Measurements from ENCODE around the gene SLC24A3. TPM values are rescaled to one million over a fixed set of nuclear protein-coding genes. Genes with fewer than 3 reads are reported as not detected.

The SLC24A3 gene
- total RNA-seq, 1 donor from 2014 or later, result 14.0 TPM

- peaks cover 13% of the 10 kb centered on the region for H3K4me1 Mint-ChIP-seq (ENCODE audit: unreplicated experiment)
- H3K9me3 Mint-ChIP-seq, result peaks cover 15% of the 10 kb centered on the region
Observed at GRCh38 chr20:19746396-19746795, 534.0 kb downstream of the SLC24A3 start.

GRCh38 chr20:19747903-19748302 lies 535.5 kb downstream of the SLC24A3 start:
- TF ChIP-seq CTCF (conservative IDR thresholded peaks at IDR 0.05), result no peak
- Mint-ChIP-seq H3K4me3 (no peak overlapping the region), H3K36me3 (peaks cover 3% of the 10 kb centered on the region), H3K27me3 (no peaks in the 10 kb centered on the region), H3K4me1 (ENCODE audit: unreplicated experiment) (peaks cover 19% of the 10 kb centered on the region), H3K27ac (no peak overlapping the region), H3K9me3 (peaks cover 15% of the 10 kb centered on the region)
- no peak for DNase-seq (ENCODE audit: extremely low spot score, unreplicated experiment)

More at GRCh38 chr20:19746396-19746795, 534.0 kb downstream of the SLC24A3 start:
- Mint-ChIP-seq H3K36me3 (peaks cover under 1% of the 10 kb centered on the region), H3K4me3 (no peak overlapping the region), H3K27me3 (no peaks in the 10 kb centered on the region), H3K27ac (no peak overlapping the region)
- DNase-seq (ENCODE audit: extremely low spot score, unreplicated experiment), result no peak
- no peak for TF ChIP-seq CTCF (conservative IDR thresholded peaks at IDR 0.05)

- DNase-seq (ENCODE audit: extremely low spot score, unreplicated experiment), result no peak
- peaks cover 26% of the 10 kb centered on the region for H3K4me1 Mint-ChIP-seq (ENCODE audit: unreplicated experiment)
- peaks cover 17% of the 10 kb centered on the region for H3K9me3 Mint-ChIP-seq
- H3K4me3 Mint-ChIP-seq, result peak overlapping the region; percentile 55
- peak overlapping the region; percentile 20 for H3K27ac Mint-ChIP-seq
- peaks cover 6% of the 10 kb centered on the region for H3K36me3 Mint-ChIP-seq
- H3K27me3 Mint-ChIP-seq, result no peaks in the 10 kb centered on the region
- no peak for TF ChIP-seq CTCF (conservative IDR thresholded peaks at IDR 0.05)
Observed at GRCh38 chr20:19748681-19749080, 536.2 kb downstream of the SLC24A3 start.

- peak; percentile 13 for DNase-seq (ENCODE audit: extremely low spot score, unreplicated experiment)
- H3K36me3 Mint-ChIP-seq, result peaks cover 9% of the 10 kb centered on the region
- H3K27ac Mint-ChIP-seq, result no peak overlapping the region
- H3K4me3 Mint-ChIP-seq, result no peak overlapping the region
- H3K27me3 Mint-ChIP-seq, result no peaks in the 10 kb centered on the region
- H3K4me1 Mint-ChIP-seq (ENCODE audit: unreplicated experiment), result peaks cover 28% of the 10 kb centered on the region
- no peak for TF ChIP-seq CTCF (conservative IDR thresholded peaks at IDR 0.05)
- peaks cover 18% of the 10 kb centered on the region for H3K9me3 Mint-ChIP-seq
Observed at GRCh38 chr20:19749618-19750071, 537.2 kb downstream of the SLC24A3 start.

- H3K4me1 Mint-ChIP-seq (ENCODE audit: unreplicated experiment), result peaks cover 28% of the 10 kb centered on the region
- H3K27ac Mint-ChIP-seq, result peak overlapping the region; percentile 94
Observed at GRCh38 chr20:19750101-19750606, 537.7 kb downstream of the SLC24A3 start.

More at GRCh38 chr20:19750101-19750606, 537.7 kb downstream of the SLC24A3 start:
- Mint-ChIP-seq H3K36me3 (peaks cover 9% of the 10 kb centered on the region), H3K27me3 (no peaks in the 10 kb centered on the region), H3K4me3 (peak overlapping the region; percentile 77), H3K9me3 (peaks cover 18% of the 10 kb centered on the region)
- no peak for TF ChIP-seq CTCF (conservative IDR thresholded peaks at IDR 0.05)
- DNase-seq (ENCODE audit: extremely low spot score, unreplicated experiment), result peak; percentile 10

Data from type B pancreatic cell (in vitro differentiated cells).